H1 (cell line): ENCODE data around the gene EFCAB6. TPM values are rescaled to one million over a fixed set of nuclear protein-coding genes. Genes with fewer than 3 reads are reported as not detected.

ENCODE experiments used
- CTCF ChIA-PET: fragments of 300-600 bp; sonication (Branson Sonifier 250); formaldehyde crosslinking; loops from one replicate; lab custom pipeline; 2021; ENCODE audit not compliant: partially characterized antibody; lab: Charles Lee
- POLR2A ChIA-PET: fragments of 300-600 bp; sonication (Branson Sonifier 250); formaldehyde crosslinking; loops from one replicate; lab custom pipeline; 2021; ENCODE audit warnings: inconsistent platforms; ENCODE audit not compliant: partially characterized antibody; lab: Charles Lee
- DNase-seq, 2 experiments: peaks; one replicate each; pipeline versions ENCODE4 v3.0.0 to v3.0.0-alpha.2; 2010 to 2022; ENCODE audit warnings: low spot score in 2 of 2, low read depth in 1 of 2, mixed read lengths in 1 of 2
- FAIRE-seq: peaks from 2 replicates; lab custom pipeline; 2011; peaks lifted over from hg19 to GRCh38; lab: Jason Lieb, UNC
- H2AFZ ChIP-seq: 2 replicates; pipeline ENCODE4 v1.8.1; 2012; ENCODE audit warnings: low read length, inconsistent platforms
- H2AK5ac ChIP-seq: 2 replicates; pipeline ENCODE4 v1.6.1; 2013; ENCODE audit warnings: low read depth, low read length
- H2BK120ac ChIP-seq: replicated peaks from 2 replicates; pipeline ENCODE3; 2013; ENCODE audit warnings: low read depth, low read length, inconsistent platforms
- H2BK12ac ChIP-seq: 2 replicates; pipeline ENCODE4 v1.6.1; 2013; ENCODE audit warnings: low read depth, low read length
- H2BK15ac ChIP-seq: 2 replicates; pipeline ENCODE4 v1.6.1; 2013; ENCODE audit warnings: low read length
- H2BK20ac ChIP-seq: 2 replicates; pipeline ENCODE4 v1.6.1; 2013; ENCODE audit warnings: low read length
- H2BK5ac ChIP-seq: 2 replicates; pipeline ENCODE4 v1.6.1; 2013; ENCODE audit warnings: low read depth, low read length
- H3K14ac ChIP-seq: 2 replicates; pipeline ENCODE4 v1.6.1; 2013; ENCODE audit warnings: inconsistent platforms; ENCODE audit not compliant: insufficient read length
- H3K18ac ChIP-seq: 2 replicates; pipeline ENCODE4 v1.6.1; 2013; ENCODE audit warnings: low read length; ENCODE audit errors: extremely low read depth
- H3K23ac ChIP-seq: 2 replicates; pipeline ENCODE4 v1.6.1; 2013; ENCODE audit warnings: inconsistent platforms; ENCODE audit not compliant: insufficient read length
- H3K23me2 ChIP-seq: 2 replicates; pipeline ENCODE4 v1.6.1; 2013; ENCODE audit warnings: low read depth, low read length
- H3K27ac ChIP-seq: 2 replicates; pipeline ENCODE4 v1.6.1; 2011; ENCODE audit warnings: low read depth, low read length, inconsistent platforms
- H3K27me3 ChIP-seq, 4 experiments: replicated peaks in 1 of 4; 1 replicate in 1 of 4; 2 replicates in 3 of 4; pipeline versions ENCODE4 v1.6.1 to v1.8.1; 2011 to 2013; ENCODE audit warnings: low read length in 3 of 4, mild to moderate bottlenecking in 3 of 4, inconsistent platforms in 2 of 4, mixed read lengths in 2 of 4, moderate library complexity in 1 of 4; ENCODE audit not compliant: control insufficient read depth in 3 of 4, insufficient read depth in 3 of 4; ENCODE audit errors: extremely low read depth in 1 of 4
- H3K36me3 ChIP-seq, 4 experiments: 2 replicates each; pipeline versions ENCODE4 v1.6.1 to v1.8.1; 2011 to 2013; ENCODE audit warnings: mild to moderate bottlenecking in 4 of 4, low read length in 3 of 4, moderate library complexity in 2 of 4, control low read depth in 1 of 4, inconsistent platforms in 1 of 4; ENCODE audit not compliant: insufficient read depth in 4 of 4, control insufficient read depth in 2 of 4
- H3K4ac ChIP-seq: replicated peaks from 2 replicates; pipeline ENCODE3; 2013; ENCODE audit warnings: low read length, low read depth, mixed read lengths, inconsistent platforms; ENCODE audit not compliant: insufficient read length
- H3K4me1 ChIP-seq, 4 experiments: replicated peaks in 1 of 4; 1 replicate in 1 of 4; 2 replicates in 3 of 4; pipeline versions ENCODE4 v1.6.1 to v1.8.1; 2011 to 2013; ENCODE audit warnings: low read length in 3 of 4, inconsistent platforms in 2 of 4, mixed read lengths in 1 of 4; ENCODE audit not compliant: insufficient read depth in 4 of 4, control insufficient read depth in 3 of 4
- H3K4me2 ChIP-seq, 2 experiments: 2 replicates each; pipeline versions ENCODE4 v1.6.1 to v1.8.1; 2011 to 2013; ENCODE audit warnings: low read depth in 2 of 2, low read length in 2 of 2, control low read depth in 1 of 2, inconsistent platforms in 1 of 2, mild to moderate bottlenecking in 1 of 2; ENCODE audit not compliant: insufficient read depth in 1 of 2
- H3K4me3 ChIP-seq, 4 experiments: fragments of 200-600, 300-600 bp in 1 of 4; sonication (generic), shearing (Covaris generic), sonication (Bioruptor Twin) in 1 of 4; 2 replicates each; pipeline versions ENCODE4 v1.5.1 to v1.8.1; 2011 to 2016; ENCODE audit warnings: low read length in 4 of 4, low read depth in 3 of 4, control low read depth in 2 of 4, inconsistent platforms in 2 of 4, mild to moderate bottlenecking in 2 of 4, mixed read lengths in 1 of 4, moderate library complexity in 1 of 4; ENCODE audit not compliant: insufficient read depth in 2 of 4; ENCODE audit errors: extremely low read depth in 1 of 4
- H3K56ac ChIP-seq: replicated peaks from 2 replicates; pipeline ENCODE3; 2013; ENCODE audit warnings: low read depth, mild to moderate bottlenecking, mixed read lengths, low read length, inconsistent platforms; ENCODE audit not compliant: insufficient read length
- H3K79me1 ChIP-seq: 2 replicates; pipeline ENCODE4 v1.6.1; 2013; ENCODE audit warnings: low read depth, low read length, control low read depth
- H3K79me2 ChIP-seq, 2 experiments: 2 replicates each; pipeline versions ENCODE4 v1.6.1 to v1.8.1; 2012 to 2013; ENCODE audit warnings: low read length in 2 of 2, mild to moderate bottlenecking in 2 of 2, inconsistent platforms in 1 of 2; ENCODE audit not compliant: insufficient read depth in 2 of 2, control insufficient read depth in 1 of 2
- H3K9ac ChIP-seq, 4 experiments: replicated peaks in 1 of 4; 1 replicate in 1 of 4; 2 replicates in 3 of 4; pipeline versions ENCODE4 v1.6.1 to v1.8.1; 2011 to 2013; ENCODE audit warnings: low read depth in 3 of 4, low read length in 3 of 4, control low read depth in 2 of 4, mild to moderate bottlenecking in 2 of 4, moderate library complexity in 2 of 4, inconsistent platforms in 1 of 4; ENCODE audit errors: extremely low read depth in 1 of 4
- H3K9me3 ChIP-seq, 2 experiments: 2 replicates each; pipeline versions ENCODE4 v1.6.1 to v1.8.1; 2012 to 2013; ENCODE audit warnings: mild to moderate bottlenecking in 2 of 2, moderate library complexity in 2 of 2, control low read depth in 1 of 2, inconsistent platforms in 1 of 2, low read depth in 1 of 2, low read length in 1 of 2, mixed read lengths in 1 of 2; ENCODE audit not compliant: insufficient read depth in 2 of 2
- H4K20me1 ChIP-seq, 2 experiments: replicated peaks in 1 of 2; 2 replicates each; pipeline versions ENCODE3 to v1.8.1; 2011 to 2013; ENCODE audit warnings: inconsistent platforms in 2 of 2, low read length in 2 of 2, mild to moderate bottlenecking in 1 of 2; ENCODE audit not compliant: insufficient read depth in 2 of 2, control insufficient read depth in 1 of 2
- H4K5ac ChIP-seq: 2 replicates; pipeline ENCODE4 v1.6.1; 2013; ENCODE audit warnings: low read length, low read depth, mixed read lengths, inconsistent platforms; ENCODE audit not compliant: insufficient read length
- H4K8ac ChIP-seq: 2 replicates; pipeline ENCODE4 v1.8.0; 2013; ENCODE audit warnings: mild to moderate bottlenecking, moderate library complexity, low read length, inconsistent platforms; ENCODE audit not compliant: insufficient read depth; ENCODE audit errors: extremely low read depth
- H4K91ac ChIP-seq: replicated peaks from 2 replicates; pipeline ENCODE3; 2013; ENCODE audit warnings: low read length, mixed read lengths, inconsistent platforms; ENCODE audit not compliant: insufficient read length
- ASH2L ChIP-seq: fragments of 200-600, 300-600 bp; sonication (generic); IDR thresholded peaks from one replicate; pipeline ENCODE4 v1.7.1; 2017; ENCODE audit warnings: low read length
- ATF3 ChIP-seq: IDR thresholded peaks from 2 replicates; pipeline ENCODE4 v1.6.1; 2011; ENCODE audit warnings: low read depth, mild to moderate bottlenecking, low read length; ENCODE audit not compliant: insufficient read depth
- BCL11A ChIP-seq, 2 experiments: IDR thresholded peaks; one replicate each; pipeline ENCODE4 v1.6.1; 2011; ENCODE audit warnings: low read depth in 2 of 2, low read length in 2 of 2, mild to moderate bottlenecking in 2 of 2
- CTBP2 ChIP-seq: IDR thresholded peaks from 2 replicates; pipeline ENCODE4 v1.7.0; 2011; ENCODE audit warnings: borderline replicate concordance, mild to moderate bottlenecking, moderate library complexity, mixed read lengths, low read length; ENCODE audit not compliant: insufficient read depth, insufficient read length
- KDM4A ChIP-seq: IDR thresholded peaks from one replicate; pipeline ENCODE4 v1.7.1; 2012; ENCODE audit warnings: low read depth, mild to moderate bottlenecking, moderate library complexity, low read length, inconsistent platforms; ENCODE audit not compliant: severe bottlenecking
- KDM5A ChIP-seq: fragments of 200-600 bp; IDR thresholded peaks from 2 replicates; pipeline ENCODE4 v1.7.1; 2012; ENCODE audit warnings: mild to moderate bottlenecking, low read length, inconsistent platforms, mixed read lengths
- NANOG ChIP-seq: IDR thresholded peaks from 2 replicates; pipeline ENCODE4 v1.6.1; 2011; ENCODE audit warnings: low read length, low read depth, mild to moderate bottlenecking, inconsistent platforms; ENCODE audit not compliant: insufficient read depth, poor library complexity, severe bottlenecking
- PHF8 ChIP-seq: fragments of 200-600 bp; sonication (generic); conservative IDR thresholded peaks from 2 replicates; pipeline ENCODE4 v1.7.1; 2012; ENCODE audit warnings: low read depth, mild to moderate bottlenecking, inconsistent platforms, low read length, moderate library complexity
- RBBP5 ChIP-seq: IDR thresholded peaks from 2 replicates; pipeline ENCODE4 v1.7.1; 2012; ENCODE audit warnings: low read depth, mild to moderate bottlenecking, inconsistent platforms, low read length, moderate library complexity, borderline replicate concordance
- RXRA ChIP-seq: IDR thresholded peaks from 2 replicates; pipeline ENCODE4 v1.6.1; 2011; ENCODE audit warnings: low read depth, mild to moderate bottlenecking, low read length, moderate library complexity; ENCODE audit not compliant: insufficient read depth
- WGBS, 2 experiments: shearing (Covaris generic) in 1 of 2; methylation state at CpG; one replicate each; pipeline versions ENCODE4 v1.1.6 to v1.1.7; 2013 to 2015; ENCODE audit warnings: low lambda C conversion rate in 2 of 2, mixed read lengths in 2 of 2, inconsistent platforms in 1 of 2, low coverage in 1 of 2, missing lambda C conversion rate in 1 of 2; ENCODE audit not compliant: insufficient replicate concordance in 2 of 2, insufficient coverage in 1 of 2, insufficient read length in 1 of 2; ENCODE audit errors: extremely low coverage in 1 of 2, missing lambda C conversion rate in 1 of 2; 5-methylcytosine and 5-hydroxymethylcytosine counted together
- polyA plus RNA-seq, 7 experiments: library from polyadenylated mRNA; depleted of rRNA in 3 of 7; stranded (reverse) in 5 of 7; unstranded in 2 of 7; fragments of >200 nt in 5 of 7; fragments of 200-250 nt in 2 of 7; gene quantifications; 1 replicate in 5 of 7; 2 replicates in 1 of 7; 4 replicates in 1 of 7; pipeline versions ENCODE4 v1.2.1 to v1.2.3, GENCODE V29; 2011 to 2013; ENCODE audit warnings: missing spikeins in 2 of 7, mixed read lengths in 2 of 7
- total RNA-seq: library from RNA; stranded (reverse); fragmentation: NEBNext Ultra II Directional; extraction: Animal tissue kit (Norgen Biotek cat#: 25700); gene quantifications from 2 replicates; pipeline ENCODE4 v1.2.1, GENCODE V29; 2021

Gene EFCAB6
- total and polyA plus RNA-seq, 2 of the 8 experiments (the other 6 are each of a cell fraction or from before 2014, with no cell fraction given), result 0.32 to 1.7 TPM

- H2BK12ac ChIP-seq, result no peak overlapping the region
- no peak overlapping the region for H2BK15ac ChIP-seq
- no peak overlapping the region for H3K56ac ChIP-seq
- no peaks in the 10 kb centered on the region for H3K23me2 ChIP-seq
- H2AK5ac ChIP-seq, result no peak overlapping the region
- no peaks in the 10 kb centered on the region for H3K27me3 ChIP-seq
- FAIRE-seq, result no peak
- CTCF ChIA-PET, result interaction anchor here (0.8 to 3.1 kb wide), 3 partner anchors 8 to 42 kb away, joined by 4 to 14 read pairs (median 4); no protein-coding TSS in a partner anchor
- no peaks in the 10 kb centered on the region for H3K36me3 ChIP-seq
- H4K8ac ChIP-seq, result no peak overlapping the region
- no peak overlapping the region for H3K4ac ChIP-seq
- H2BK120ac ChIP-seq, result no peak overlapping the region
- no peaks in the 10 kb centered on the region for H3K79me2 ChIP-seq
- 89% methylated on average over 15 of the region's 17 CpGs; no CpG with 5 or more reads in 1 of the 2 experiments for WGBS, 2 experiments
- no peak overlapping the region for H4K5ac ChIP-seq
- no peaks in the 10 kb centered on the region; a peak in 1 of 7 replicates for H3K4me1 ChIP-seq
- no peak overlapping the region for H3K14ac ChIP-seq
- no peaks in the 10 kb centered on the region for H4K20me1 ChIP-seq
- H4K91ac ChIP-seq, result no peak overlapping the region
- H3K4me3 ChIP-seq, result no peak overlapping the region
- no peak overlapping the region for H3K4me2 ChIP-seq
- no peak overlapping the region for H3K18ac ChIP-seq
- POLR2A ChIA-PET, result no interaction called here
- no peaks in the 10 kb centered on the region for H3K79me1 ChIP-seq
- DNase-seq, result no peak
- H3K23ac ChIP-seq, result no peak overlapping the region
- H2AFZ ChIP-seq, result no peak overlapping the region
- H3K9me3 ChIP-seq, result peaks cover 5 to 11% of the 10 kb centered on the region in 2 experiments; a peak in 3 of 4 replicates
- H2BK20ac ChIP-seq, result no peak overlapping the region
- H2BK5ac ChIP-seq, result no peak overlapping the region
- no peak overlapping the region for H3K9ac ChIP-seq
- no peak overlapping the region for H3K27ac ChIP-seq
- TF ChIP-seq KDM5A (no peak), RBBP5 (no peak), RXRA (no peak), ASH2L (no peak), KDM4A (no peak), NANOG (no peak), PHF8 (no peak), CTBP2 (no peak), ATF3 (no peak), BCL11A (IDR thresholded peaks at IDR 0.05; ENCODE audit: low read depth in 2 of 2, low read length in 2 of 2) (no peak)
Observed at GRCh38 chr22:43532301-43533155, 279.6 kb downstream of the EFCAB6 start.
